Hepatic stellate cell (primary cell): ENCODE data around the gene ACOT6.
"Not testable (repeated sequence)": the region's sequence is repeated elsewhere in the genome, so short reads cannot be mapped to it uniquely, and the experiment has no call there.

Source experiments
- DNase-seq: peaks from one replicate; pipeline ENCODE4 v3.0.0; 2011; ENCODE audit warnings: low spot score

Gene ACOT6, protein sequence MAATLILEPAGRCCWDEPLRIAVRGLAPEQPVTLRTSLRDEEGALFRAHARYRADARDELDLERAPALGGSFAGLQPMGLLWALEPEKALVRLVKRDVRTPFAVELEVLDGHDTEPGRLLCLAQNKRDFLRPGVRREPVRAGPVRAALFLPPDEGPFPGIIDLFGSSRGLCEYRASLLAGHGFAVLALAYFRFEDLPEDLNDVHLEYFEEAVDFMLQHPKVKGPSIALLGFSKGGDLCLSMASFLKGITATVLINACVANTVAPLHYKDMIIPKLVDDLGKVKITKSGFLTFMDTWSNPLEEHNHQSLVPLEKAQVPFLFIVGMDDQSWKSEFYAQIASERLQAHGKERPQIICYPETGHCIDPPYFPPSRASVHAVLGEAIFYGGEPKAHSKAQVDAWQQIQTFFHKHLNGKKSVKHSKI

DNA sequence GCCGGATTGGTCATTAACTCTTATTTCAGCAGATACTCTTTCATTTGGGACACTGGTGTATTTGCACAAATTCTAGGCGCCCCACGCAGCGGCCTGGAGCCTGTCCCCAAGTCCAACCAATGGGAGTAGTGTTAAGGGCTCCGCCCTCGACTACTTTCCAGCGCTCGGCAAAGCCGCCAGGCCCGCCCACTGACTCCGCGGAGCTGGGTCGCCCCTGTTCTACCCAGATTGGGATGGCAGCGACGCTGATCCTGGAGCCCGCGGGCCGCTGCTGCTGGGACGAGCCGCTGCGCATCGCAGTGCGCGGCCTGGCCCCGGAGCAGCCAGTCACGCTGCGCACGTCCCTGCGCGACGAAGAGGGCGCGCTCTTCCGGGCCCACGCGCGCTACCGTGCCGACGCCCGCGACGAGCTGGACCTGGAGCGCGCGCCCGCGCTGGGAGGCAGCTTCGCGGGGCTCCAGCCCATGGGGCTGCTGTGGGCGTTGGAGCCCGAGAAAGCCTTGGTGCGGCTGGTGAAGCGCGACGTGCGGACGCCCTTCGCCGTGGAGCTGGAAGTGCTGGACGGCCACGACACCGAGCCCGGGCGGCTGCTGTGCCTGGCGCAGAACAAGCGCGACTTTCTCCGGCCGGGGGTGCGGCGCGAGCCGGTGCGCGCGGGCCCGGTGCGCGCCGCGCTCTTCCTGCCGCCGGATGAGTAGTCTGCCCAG, at the start of gene ACOT6:
Gene ACOT6 (plus strand): TSS at position 179 of the 707 bp plus-strand sequence. CDS start 55 bp downstream, at position 234.
- peak; percentile 73 for DNase-seq

DNA sequence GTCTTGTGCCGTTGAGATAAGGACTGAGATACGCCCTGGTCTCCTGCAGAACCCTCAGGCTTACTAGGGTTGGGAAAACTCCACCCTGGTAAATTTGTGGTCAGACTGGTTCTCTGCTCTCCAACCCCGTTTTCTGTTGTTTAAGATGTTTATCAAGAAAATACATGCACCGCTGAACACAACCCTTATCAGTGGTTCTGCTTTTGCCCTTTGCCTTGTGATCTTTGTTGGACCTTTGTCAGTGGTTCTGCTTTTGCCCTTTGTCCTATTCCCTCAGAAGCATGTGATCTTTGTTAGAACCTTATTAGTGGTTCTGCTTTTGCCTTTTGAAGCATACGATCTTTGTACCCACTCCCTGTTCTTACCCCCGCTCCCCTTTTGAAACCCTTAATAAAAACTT, 49.6 kb upstream of the ACOT6 start:
- not testable (repeated sequence) for DNase-seq

DNA sequence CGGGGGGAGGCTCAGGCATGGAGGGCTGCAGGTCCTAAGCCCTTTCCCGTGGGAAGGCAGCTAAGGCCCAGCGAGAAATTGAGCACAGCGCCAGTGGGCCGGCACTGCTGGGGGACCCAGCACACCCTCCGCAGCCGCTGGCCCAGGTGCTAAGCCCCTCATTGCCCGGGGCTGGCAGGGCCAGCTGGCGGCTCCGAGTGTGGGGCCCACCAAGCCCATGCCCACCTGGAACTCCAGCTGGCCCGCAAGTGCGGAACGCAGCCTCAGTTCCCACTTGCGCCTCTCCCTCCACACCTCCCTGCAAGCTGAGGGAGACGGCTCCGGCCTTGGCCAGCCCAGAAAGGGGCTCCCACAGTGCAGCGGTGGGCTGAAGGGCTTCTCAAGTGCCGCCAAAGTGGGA, 45.9 kb upstream of the ACOT6 start:
- not testable (repeated sequence) for DNase-seq

DNA sequence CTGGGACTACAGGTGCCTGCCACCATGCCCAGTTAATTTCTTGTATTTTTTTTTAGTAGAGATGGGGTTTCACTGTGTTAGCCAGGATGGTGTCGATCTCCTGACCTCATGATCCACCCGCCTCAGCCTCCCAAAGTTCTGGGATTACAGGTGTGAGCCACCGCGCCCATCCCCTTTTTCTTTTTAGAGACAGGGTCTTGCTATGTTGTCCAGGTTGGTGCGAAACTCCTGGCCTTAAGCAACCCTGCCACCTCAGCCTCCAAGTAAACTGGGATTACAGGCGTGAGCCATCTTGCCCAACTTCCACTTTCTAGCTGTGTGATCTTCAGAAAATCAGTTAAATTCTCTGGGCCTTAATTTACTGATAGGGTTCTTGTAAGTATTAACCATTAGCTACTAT, 45.4 kb upstream of the ACOT6 start:
- DNase-seq, result not testable (repeated sequence)

DNA sequence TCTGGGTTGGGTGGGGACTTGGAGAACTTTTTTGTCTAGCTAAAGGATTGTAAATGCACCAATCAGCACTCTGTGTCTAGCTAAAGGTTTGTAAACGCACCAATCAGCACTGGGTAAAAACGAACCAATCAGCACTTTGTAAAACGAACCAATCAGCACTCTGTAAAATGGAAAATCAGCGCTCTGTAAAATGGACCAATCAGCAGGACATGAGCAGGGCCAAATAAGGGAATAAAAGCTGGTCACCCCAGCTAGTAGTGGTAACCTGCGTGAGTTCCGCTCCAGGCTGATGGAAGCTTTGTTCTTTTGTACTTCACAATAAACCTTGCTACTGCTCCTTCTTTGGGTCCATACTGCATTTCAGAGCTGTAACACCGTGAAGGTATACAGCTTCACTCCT, 45.0 kb upstream of the ACOT6 start:
- DNase-seq, result no peak

DNA sequence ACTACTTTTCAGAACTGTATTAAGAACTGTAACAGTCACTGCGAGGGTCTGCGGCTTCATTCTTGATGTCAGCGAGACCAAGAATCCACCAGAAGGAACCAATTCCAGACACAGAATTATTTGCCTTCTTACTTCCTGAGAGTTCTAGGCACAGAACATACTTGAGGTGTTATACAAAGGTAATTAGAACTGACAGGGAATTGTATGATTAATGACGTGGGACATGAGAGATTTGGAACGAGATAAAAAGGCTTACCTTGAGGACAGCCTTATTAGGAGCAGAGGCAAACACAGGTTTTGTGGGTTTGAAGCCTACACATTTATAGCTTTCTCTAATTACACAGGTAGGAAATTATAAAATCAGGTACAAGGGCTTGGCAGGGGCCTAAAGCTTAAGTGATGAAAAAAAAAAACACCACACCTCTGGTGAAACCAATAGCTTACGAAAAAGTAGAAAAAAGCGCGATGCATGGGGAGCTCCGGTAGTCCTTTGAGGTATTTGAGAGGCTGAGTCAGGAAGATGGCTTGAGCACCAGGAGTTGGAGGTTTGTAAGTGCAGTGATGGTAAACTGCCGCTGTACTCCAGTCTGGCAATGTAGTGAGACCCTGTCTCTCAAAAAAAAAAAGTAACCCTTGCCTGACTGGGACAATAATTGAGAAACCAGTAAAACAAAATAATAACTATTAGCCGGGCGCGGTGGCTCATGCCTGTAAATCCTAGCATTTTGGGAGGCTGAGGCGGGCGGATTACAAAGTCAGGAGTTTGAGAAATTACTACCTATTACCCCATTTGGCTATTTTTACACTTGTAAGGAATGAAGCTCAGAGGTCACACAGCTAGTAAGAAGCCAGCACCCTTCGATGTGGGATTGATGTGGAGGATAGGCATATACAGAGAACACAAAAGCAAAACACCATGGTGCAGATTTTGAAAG, 44.1 kb upstream of the ACOT6 start:
- DNase-seq, result peak; percentile 31

DNA sequence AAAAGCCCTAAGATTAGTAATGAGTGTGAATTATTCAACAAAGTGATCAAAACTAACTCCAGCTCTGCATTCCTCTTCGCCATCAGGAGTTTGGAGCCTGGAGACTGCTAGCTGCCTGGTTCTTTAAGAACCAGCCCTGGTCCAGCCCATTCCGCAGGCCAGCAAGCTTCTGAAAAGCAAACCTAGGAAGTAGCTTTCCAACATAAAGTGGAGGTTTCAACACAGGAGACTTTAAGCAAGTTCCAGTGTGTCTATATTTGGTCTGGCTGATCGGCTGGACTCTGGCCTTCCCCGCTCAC, 43.5 kb upstream of the ACOT6 start:
- not testable (repeated sequence) for DNase-seq

DNA sequence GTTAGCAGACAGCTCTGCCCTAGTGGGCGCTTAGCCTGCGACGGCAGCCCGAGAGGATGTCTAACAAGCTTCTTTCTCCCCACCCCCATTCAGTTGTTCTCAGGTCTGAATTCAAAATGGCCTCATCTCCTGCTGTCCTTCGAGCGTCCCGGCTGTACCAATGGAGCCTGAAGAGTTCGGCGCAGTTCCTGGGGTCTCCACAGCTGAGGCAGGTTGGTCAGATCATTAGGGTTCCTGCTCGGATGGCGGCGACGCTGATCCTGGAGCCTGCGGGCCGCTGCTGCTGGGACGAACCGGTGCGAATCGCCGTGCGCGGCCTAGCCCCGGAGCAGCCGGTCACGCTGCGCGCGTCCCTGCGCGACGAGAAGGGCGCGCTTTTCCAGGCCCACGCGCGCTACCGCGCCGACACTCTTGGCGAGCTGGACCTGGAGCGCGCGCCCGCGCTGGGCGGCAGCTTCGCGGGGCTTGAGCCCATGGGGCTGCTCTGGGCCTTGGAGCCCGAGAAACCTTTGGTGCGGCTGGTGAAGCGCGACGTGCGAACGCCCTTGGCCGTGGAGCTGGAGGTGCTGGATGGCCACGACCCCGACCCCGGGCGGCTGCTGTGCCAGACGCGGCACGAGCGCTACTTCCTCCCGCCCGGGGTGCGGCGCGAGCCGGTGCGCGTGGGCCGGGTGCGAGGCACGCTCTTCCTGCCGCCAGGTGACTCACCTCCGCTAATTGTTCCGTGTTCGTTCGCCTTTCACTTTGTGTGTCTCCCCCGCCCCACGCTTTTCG, 42.9 kb upstream of the ACOT6 start, which contains the start of gene ACOT2:
Gene ACOT2 (plus strand): TSS at position 29 of the 774 bp plus-strand sequence. CDS start 28 bp downstream, at position 57.
- DNase-seq, result peak; percentile 90

DNA sequence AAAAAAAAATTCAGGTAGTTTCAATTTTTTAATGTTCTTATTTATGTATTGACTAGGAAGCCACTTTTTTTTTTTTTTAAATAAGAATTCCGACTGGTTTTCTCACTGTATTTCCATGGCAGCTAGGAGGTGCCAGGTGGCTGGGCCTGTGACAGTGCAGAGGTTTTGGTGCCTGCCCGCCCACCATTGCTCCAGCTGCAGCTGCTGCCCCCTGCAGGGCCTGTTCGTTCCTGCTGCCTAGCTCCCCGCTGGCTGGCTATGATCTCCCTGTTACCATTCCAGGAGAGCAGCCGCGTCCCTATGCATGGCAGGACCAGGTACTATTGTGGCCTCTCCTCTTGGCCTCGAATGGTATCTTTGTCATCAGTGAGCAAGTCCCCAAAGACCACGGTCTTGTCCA, 41.4 kb upstream of the ACOT6 start:
- peak; percentile 32 for DNase-seq

DNA sequence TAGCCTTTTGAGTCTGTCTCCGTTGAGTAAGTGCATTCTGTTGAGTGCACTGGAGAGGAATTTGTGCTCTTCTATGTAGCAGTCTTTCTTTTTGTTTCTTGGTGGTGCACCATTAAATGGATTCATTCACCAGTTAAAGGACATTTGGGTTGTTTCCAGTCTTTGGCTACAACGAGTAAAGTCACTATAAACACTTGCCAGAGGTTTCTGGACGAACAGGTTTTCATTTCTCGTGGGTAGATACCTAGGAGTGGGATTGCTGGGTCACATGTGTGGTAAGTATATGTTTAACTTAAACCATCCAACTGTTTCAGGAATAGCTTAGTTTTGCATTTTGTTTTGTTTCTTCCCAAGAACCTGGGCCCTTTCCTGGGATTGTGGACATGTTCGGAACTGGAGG, 39.3 kb upstream of the ACOT6 start:
- DNase-seq, result not testable (repeated sequence)

DNA sequence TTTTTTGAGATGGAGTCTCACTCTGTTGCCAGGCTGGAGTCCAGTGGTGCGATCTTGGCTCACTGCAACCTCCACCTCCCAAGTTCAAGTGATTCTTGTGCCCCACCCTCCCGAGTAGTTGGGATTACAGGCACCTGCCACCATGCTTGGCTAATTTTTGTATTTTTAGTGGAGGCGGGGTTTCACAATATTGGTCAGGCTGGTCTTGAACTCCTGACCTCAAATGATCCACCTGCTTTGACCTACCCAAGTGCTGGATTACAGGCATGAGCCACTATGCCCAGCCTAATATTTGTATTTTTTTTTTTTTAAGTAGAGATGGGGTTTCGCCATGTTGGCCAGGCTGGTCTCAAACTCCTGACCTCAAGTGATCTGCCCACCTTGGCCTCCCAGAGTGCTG, 38.6 kb upstream of the ACOT6 start:
- DNase-seq, result not testable (repeated sequence)

DNA sequence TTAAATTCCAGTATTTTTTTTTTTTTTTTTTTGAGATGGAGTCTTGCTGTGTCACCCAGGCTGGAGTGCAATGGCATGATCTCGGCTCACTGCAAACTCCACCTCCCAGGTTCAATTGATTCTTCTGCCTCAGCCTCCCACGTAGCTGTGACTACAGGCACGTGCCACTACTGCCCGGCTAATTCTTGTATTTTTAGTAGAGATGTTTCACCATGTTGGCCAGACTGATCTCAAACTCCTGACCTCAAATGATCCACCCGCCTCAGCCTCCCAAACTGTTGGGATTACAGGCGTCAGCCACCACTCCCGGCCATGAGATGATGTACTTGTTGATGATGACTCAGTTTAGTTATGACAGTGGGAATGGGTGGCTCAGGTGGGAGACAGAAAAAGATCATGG, 38.1 kb upstream of the ACOT6 start:
- not testable (repeated sequence) for DNase-seq

DNA sequence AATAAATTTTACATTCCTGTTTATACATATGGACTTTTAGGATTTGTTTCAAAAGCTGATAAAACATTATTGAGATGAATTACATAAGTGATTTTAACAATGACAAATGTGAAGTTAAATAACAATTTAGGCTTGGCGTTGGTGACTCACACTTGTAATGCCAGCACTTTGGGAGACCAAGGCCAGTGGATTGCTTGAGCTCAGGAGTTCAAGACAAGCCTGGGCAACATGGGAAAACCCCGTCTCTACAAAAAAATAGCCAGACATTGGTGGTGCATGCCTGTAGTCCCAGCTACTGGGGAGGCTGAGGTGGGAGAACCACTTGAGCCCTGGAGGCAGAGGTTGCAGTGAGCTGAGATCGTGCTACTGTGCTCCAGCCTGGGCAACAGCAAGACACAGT, 35.9 kb upstream of the ACOT6 start:
- no peak for DNase-seq

DNA sequence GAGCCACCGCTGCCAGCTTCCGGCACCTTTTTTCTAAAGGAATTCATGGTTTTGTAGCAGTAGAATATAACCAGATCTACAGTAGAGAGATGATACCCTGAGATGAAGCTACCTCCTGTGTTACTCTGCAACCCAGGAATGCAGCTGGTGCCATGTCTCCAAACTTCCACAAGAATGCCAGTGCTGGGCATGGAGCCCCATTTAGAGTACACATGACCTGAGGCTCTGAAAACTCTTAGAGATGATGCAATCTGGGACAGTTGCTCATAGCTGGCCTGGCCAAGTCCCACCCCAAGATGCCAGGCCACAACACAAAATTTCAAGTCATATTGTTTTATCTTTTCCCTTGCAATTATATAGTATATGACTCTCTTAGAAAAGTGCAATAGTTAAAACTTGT, 35.1 kb upstream of the ACOT6 start:
- DNase-seq, result not testable (repeated sequence)

DNA sequence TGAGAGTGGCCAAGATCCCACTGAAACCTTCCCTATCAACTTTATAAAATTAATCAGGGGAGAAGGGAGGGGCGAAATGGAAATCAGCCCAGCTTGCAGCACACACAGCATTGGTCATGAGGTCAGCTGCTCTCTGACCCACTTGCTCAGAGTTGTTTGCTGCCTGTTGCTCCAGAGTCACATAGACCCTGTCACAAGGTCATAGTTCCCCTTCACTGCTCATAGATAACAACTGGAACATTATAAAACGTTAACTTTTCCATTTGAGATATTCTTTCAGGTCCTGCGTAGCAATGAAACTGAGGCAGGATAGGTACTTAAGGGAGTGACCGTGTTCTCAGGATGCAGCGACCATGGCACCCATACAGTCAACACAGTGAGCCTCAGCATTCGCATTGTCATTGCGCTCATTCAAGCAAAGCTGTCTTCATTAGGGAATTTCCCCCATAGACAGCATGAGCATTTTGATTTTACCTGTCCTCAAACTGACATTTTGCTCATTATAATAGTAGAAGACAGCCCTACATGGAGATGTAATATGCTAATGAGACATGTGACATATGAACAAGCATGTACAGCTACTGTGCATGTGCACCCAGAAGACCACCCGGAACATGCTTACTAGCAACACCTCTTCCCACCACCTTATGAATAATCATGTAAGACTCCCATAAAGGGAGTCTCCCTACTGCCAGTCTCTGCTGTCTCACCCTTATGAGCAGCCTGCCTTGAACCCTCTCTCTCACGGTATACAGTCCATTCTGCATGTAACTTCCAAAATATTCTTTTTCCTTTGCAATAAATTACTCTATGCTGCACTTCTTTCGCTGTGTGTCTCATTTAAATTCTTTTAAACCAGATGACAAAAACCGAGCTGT, 30.0 kb upstream of the ACOT6 start:
- not testable (repeated sequence) for DNase-seq

DNA sequence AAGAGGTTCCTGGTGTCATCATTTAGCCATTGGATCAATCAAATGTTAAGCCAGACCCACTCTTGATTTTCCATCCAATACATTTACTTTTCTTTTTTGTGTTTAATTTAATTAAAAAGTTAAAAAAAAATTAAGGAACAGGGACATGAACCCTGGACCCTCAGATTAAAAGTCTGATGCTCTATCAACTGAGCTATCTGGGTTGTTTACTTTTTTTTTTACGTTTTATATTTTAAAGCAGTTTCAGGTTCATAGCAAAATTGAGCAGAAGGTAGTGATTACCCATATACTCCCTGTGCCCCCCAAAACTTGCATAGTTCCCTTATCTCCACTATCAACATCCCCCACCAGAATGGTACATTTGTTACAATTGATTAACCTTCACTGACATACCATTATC, 23.6 kb upstream of the ACOT6 start:
- no peak for DNase-seq

DNA sequence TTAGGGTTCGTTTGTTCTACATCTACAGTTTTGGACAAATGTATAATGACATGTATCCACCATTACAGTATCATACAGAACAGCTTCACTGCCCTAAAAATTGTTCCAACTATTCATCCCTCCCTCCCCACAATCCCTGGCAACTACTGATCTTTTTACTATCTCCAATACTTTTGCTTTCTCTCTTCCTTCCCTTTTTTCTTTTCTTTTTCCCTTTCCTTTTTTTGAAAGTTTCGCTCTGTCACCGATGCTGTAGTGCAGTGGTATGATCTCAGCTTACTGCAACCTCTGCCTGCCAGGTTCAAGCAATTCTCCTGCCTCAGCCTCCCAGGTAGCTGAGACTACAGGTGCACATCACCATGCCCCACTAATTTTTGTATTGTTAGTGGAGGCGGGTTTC, 23.2 kb upstream of the ACOT6 start:
- DNase-seq, result no peak

DNA sequence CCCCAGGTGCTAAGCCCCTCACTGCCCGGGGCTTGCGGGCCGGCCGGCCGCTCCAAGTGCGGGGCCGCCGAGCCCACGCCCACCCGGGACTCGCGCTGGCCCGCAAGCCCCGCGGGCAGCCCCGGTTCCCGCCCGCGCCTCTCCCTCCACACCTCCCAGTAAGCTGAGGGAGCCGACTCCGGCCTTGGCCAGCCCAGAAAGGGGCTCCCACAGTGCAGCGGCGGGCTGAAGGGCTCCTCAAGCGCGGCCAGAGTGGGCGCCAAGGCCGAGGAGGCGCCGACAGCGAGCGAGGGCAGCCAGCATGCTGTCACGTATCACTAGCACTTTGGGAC, 21.7 kb upstream of the ACOT6 start:
- DNase-seq, result not testable (repeated sequence)

DNA sequence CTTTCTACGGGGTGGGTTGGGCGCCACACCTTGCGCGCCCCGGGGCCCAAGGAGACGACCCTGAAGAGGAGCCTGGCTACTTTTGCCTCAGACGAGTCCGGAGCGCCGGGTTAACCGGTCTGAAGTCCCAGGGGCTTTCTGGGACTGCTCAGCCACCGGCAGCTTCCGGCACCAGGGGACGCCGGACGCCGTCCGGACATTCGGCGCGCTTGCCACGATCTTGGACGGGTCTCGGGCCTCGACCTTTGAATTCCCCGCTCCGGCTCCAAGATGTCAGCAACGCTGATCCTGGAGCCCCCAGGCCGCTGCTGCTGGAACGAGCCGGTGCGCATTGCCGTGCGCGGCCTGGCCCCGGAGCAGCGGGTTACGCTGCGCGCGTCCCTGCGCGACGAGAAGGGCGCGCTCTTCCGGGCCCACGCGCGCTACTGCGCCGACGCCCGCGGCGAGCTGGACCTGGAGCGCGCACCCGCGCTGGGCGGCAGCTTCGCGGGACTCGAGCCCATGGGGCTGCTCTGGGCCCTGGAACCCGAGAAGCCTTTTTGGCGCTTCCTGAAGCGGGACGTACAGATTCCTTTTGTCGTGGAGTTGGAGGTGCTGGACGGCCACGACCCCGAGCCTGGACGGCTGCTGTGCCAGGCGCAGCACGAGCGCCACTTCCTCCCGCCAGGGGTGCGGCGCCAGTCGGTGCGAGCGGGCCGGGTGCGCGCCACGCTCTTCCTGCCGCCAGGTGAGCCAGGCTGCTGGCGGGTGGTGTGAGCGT, 20.4 kb upstream of the ACOT6 start, which contains the start of gene ACOT4:
Gene ACOT4 (plus strand): TSS at position 184 of the 760 bp plus-strand sequence. CDS start 87 bp downstream, at position 271.
- DNase-seq, result peak; percentile 35

DNA sequence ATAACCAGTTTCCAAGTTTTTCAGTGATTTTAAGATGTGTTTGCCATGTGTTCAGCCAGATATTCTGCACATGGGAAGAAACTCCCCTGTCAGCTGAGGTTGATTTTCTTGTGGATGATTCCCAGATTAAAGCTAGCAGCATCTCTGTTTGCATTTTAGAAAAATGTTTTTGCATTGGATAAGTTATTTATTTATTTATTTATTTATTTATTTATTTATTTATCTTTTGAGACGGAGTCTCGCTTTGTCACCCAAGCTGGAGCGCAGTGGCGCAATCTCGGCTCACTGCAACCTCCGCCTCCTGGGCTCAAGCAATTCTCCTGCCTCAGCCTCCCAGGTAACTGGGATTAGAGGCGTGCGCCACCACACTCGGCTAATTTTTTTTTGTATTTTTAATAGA, 17.8 kb upstream of the ACOT6 start:
- no peak for DNase-seq
